KBM-7 (cell line): ENCODE measurements around the gene JAK1.

Source experiments
- DNase-seq: peaks from one replicate; pipeline ENCODE4 v3.0.0-alpha.2; 2015
- in situ Hi-C: fragments of 300-500 bp; cut with MboI; formaldehyde crosslinking; loops from 2 replicates; pipeline ENCODE4 v1.14.3; 2020; ENCODE audit warnings: low sequenced_read_pairs, low pct_unique_long_range_greater_than_20kb, mixed read lengths

Gene JAK1

DNA sequence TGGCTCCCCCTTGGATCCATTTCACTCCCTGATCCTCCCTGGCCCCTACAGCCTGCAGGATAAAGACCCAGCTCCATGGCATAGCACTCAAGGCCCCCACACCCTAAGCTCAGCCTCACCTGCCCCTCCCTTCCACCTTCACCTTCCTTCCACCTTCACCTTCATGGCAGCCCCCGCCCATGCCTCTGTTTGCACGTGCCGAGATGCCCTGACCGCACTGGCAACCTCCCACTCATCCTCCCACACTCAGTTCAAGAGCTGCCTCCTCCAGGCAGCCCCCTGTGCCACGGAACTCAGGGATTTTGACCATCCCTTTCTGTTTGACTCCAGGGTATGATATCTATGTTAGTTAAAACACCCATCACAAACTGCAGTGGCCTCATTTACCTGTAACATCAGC is 111.7 kb downstream of the JAK1 start:
- in situ Hi-C loops, result no loop called here

DNA sequence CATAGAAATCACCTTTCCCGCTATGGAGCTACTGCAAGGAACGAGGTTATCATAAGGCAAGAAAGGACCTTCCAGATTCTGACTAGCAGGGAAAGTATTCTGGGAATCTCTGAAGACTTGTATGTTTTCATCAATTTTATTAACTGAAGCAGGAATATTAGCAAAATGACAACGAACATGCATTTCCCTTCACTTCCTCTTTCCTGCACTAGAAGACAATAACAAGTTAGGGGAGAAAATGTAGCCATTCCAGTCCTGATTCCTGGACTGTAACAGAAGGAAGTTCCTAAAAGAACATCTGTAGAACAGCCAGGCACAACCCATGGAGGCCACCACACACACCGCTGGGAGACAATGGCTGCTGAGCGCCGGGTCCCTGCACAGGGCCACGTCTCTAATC is 114.7 kb downstream of the JAK1 start:
- DNase-seq, result peak; percentile 20
- in situ Hi-C loops, result no loop called here

More for the DNA sequence above, 111.7 kb downstream of the JAK1 start:
- DNase-seq, result no peak

DNA sequence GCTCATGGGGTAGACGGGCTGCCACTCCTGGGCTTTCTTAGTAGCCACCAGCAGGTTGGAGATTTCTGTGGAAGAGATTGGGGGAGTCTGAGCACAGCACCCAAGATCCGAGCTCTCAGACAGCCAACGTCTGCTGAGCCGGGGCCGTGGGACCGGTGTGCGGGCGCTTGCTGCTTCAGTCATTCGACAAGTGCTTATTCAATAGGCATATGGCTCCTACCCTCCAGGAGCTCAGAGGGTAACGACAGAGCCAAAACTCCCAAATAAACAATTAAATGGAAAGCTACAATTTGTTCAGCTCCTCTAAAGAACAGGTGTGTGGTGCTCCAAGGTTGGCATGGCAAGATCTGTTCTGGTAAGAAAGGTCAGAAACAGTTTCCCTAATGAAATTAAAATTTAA is 115.5 kb downstream of the JAK1 start:
- in situ Hi-C loops, result no loop called here
- no peak for DNase-seq

DNA sequence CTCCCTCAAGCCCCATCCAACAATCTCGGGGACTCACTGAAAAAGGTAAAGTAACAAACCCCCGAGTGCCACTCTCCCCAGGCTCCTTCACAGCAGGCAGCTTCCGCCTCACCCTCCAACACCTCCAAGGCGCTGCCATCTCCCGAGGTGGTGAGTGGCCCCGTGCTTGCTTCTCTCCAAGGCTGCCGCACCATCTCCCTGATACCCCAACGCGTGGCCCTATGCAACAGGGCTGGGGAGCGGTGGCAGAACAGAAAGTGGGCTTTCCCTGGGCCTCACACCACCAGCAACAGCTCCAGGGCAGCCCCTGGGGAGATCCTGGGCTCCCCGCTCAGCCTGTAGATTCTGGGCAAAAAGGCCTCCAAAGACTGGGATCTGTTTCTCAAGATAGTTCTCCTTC is 116.4 kb downstream of the JAK1 start:
- in situ Hi-C loops, result loop anchor here (25.0 kb wide), 1 partner anchor 588 kb away; no protein-coding TSS in a partner anchor
- no peak for DNase-seq

DNA sequence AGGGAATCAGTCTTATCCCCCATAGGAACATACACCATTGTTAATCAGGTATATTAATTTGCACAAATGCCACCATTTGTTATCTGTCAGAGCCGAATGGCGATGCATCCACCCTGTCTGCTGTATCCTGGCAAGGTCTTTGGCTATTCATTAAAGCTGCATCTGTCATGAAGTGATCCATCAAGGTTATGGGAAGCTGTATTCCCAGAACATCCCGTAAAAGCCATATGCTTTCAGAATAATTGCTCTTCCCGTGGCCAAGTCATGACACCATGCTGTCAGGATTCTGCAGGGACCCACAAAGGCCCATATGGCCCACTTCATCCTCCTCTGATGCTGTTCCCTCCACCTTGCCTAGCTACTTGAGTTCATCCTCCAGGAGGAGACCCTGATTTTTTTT is 117.5 kb downstream of the JAK1 start:
- no peak for DNase-seq
- in situ Hi-C loops, result loop anchor here (25.0 kb wide), 1 partner anchor 587 kb away; no protein-coding TSS in a partner anchor

DNA sequence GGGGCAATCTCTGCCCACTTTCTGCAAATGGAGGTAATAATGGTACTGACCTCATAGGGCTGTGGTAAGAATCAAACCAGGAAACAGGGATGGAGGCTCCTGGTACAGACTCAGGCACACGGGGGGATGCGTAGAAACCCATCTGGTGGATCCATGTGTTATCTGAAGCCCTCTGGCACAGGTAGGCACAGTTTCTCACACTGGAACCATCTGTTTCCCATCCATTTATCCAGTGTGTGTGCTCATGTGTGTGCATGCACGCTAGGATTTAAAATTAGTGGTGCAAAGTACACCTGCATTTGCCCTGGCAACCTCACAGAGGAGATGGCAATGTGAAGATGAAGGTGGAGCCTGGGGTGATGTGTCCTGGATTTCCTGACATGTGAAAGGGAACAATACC is 118.2 kb downstream of the JAK1 start:
- in situ Hi-C loops, result loop anchor here (25.0 kb wide), 1 partner anchor 586 kb away; no protein-coding TSS in a partner anchor

DNA sequence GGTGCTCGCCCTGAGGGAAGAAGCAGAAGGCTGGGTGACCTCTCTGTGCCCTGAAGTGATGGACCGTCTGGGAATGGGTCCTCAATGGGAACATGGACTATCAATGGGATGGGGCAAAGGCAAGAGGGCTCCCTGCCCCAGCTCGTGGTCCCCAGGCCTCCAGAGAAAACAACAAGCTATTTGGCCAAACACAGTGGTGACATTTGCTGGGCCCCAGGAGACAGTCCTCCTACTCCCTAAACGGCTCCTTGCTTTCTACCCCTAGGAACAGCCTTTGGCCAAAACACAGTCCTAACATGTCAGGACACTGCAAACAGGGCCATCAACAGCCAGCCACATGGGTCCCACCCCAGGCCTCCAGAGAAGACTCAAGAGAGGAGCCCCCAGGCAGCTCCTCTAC is 118.7 kb downstream of the JAK1 start:
- DNase-seq, result no peak
- in situ Hi-C loops, result loop anchor here (25.0 kb wide), 1 partner anchor 585 kb away; no protein-coding TSS in a partner anchor

More for the DNA sequence above, 118.2 kb downstream of the JAK1 start:
- DNase-seq, result no peak

DNA sequence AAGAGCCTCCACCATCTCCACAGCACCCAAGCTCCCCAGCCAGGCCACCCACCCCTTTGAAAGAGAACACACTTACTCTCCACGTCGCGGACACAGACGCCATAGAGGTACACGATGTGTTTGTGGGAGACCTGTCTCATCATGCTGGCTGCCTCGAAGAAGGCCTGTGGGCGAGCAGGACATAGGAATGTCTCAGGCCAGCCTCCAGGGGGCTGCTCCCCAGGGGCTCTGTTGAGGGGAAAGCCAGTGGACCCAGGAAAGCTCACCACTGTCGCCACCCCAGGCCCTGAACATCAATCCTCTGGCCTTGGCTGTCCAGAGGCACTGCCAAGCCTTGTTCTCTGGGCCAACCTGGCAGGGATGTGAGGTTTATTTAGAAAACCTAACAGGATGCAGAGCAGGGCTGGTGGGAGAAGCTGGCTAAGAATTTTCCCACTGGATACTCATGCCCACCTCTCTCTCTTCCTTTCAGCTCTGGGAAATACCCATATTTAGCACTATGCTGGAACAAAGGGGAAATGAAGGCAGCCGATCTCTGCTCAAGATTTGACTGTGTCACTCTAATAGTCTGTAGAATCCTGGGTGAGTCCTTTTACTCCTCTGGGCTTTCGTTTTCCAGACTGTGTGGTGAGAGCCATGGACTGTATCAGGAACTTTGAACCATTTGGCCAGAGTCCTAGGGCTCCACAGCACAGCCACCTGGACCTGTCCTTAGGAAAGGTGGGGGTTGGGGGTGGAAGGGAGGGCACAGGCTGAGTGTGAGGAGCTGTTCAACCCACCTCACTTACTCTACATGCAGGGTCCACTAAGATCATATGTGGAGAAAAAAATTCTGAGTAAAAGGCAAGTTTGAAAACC is 119.5 kb downstream of the JAK1 start:
- DNase-seq, result no peak
- in situ Hi-C loops, result loop anchor here (25.0 kb wide), 1 partner anchor 585 kb away; no protein-coding TSS in a partner anchor

DNA sequence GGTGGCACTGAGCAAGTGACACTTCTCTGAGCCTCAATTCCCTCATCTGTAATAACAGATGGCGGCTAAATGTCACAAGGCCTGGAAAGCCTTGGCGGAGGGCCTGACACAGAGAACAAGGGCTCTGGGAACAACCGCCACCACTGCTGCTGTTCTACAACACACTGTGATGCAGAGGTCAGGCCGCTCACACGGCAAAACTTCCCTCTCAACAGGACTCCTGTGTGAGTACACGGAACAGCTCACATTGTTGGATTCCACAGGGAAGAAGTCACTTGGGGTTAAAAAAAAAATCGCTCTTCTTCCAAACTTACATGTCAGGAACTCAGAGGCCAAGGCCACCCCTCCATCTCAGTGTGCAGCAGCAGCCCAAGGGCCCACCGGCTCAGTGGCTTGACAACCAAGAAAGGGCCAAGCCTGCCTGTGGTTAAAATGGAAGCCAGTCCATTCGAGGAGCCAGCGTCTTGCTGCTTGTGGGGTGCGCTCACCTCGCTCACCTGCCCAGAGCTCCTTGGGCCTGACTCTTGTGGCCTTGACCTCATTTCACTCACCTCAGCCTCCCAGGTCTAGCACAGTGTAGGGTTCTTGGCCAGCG is 120.4 kb downstream of the JAK1 start:
- in situ Hi-C loops, result loop anchor here (25.0 kb wide), 1 partner anchor 584 kb away; no protein-coding TSS in a partner anchor
- no peak for DNase-seq

DNA sequence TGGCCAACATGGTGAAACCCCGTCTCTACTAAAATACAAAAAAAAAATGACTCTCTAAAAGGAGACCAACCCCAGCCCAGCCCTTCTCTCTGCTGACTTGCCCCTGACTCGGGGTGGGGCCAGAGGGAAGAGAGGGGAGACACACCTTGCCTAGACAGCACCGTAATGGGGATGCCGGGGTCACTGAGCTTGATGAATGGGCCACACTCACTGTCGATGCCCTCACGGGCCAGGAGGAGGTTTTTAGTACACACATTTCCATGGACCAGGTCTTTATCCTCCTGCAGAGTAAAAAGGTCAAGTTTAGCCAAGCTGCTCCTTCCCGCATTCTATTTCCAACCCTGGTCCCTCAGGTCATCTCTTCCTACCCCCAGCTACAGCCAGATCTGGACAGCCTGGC is 121.7 kb downstream of the JAK1 start:
- in situ Hi-C loops, result loop anchor here (25.0 kb wide), 1 partner anchor 582 kb away; no protein-coding TSS in a partner anchor

DNA sequence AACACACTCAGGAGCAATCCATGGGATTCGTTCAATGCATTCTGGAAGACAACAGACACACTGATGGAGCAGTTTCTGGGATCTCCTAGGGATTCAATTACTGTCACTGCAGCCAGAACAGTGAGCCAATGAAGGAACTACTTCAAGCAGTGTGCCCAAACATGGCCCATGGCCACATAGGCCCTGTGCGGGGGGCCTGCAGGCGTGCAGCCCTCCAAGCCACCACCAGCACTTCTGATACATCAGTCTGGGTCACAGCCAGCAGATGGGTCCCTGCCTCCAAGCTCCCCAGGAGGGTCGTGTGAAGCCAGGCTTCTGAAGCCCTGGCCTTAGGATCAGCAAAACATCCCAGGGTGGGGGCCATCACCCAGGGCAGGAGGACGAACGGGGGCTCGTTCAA is 122.2 kb downstream of the JAK1 start:
- in situ Hi-C loops, result loop anchor here (25.0 kb wide), 1 partner anchor 582 kb away; no protein-coding TSS in a partner anchor
- DNase-seq, result no peak

More for the DNA sequence above, 121.7 kb downstream of the JAK1 start:
- no peak for DNase-seq

DNA sequence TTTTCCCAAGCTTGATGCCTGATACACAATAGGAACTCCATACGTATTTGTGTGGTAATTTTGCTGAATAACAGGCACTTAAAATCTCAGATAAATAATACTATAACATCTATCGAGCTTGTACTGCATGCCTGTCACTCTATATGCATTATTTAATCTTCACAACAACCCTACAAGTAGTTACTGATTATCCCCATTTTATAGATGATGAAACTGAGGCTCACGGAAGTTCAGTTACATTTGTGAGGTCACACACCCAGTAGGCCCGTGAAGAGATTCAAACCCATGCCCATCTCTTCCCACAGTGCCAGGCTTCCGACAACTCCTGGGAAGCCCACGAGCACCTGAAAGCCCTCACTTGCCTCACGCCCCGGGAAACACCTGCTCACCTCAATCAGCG is 122.7 kb downstream of the JAK1 start:
- no peak for DNase-seq
- in situ Hi-C loops, result loop anchor here (25.0 kb wide), 1 partner anchor 581 kb away; no protein-coding TSS in a partner anchor

DNA sequence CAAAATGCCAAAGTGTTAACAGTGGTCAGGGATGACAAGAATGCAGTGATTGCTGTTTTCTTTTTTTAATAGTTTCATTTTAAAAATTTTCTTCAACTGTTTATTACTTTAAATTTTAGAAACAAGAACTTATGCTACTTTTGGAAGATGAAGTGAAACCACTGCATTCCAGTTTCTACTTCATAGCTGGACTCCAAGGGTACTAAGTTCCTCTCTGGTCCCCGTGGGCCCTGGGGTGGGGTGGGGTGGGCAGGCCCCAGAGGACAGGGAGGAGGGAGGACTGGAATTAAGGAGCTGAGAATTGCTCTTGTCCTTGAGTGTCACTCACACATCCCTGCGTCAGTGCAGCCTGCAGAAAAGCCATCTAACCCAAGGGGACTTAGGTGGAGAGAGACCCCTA is 124.1 kb downstream of the JAK1 start:
- DNase-seq, result no peak
- in situ Hi-C loops, result loop anchor here (25.0 kb wide), 1 partner anchor 580 kb away; no protein-coding TSS in a partner anchor

DNA sequence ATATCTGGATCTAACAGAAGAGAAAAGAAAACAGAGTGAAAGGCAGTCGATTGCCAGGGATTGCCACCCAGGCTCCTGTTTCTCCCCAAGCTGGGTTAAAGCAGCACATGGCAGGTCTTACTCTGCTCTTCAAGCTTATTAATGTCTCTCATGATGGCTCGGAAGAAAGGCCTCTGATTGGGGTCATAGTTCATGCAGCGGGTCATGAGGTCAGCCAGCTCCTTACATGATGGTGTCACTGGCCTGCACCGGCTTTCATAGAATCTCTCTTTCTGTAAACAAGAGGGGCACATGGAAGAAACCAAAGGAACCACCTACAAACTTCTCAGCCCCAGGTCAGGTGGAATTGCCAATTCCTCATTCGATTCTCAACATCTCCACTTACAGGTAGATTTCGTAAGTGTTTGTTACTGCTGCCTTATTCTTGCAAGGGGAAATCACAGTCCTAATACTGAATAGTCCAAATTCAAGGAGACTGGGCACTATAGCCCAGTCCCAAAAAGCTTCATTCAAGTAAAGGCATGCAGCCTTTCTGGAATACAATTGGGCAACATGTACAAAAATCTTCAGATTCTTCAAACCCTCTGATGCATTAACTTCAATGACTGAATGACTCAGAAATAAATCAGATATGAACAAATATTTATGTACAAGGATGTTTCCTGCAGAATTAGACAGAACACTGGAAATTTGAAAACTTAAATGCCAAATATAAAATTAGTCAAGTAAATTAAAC is 124.9 kb downstream of the JAK1 start:
- no peak for DNase-seq
- in situ Hi-C loops, result loop anchor here (25.0 kb wide), 1 partner anchor 579 kb away; no protein-coding TSS in a partner anchor

DNA sequence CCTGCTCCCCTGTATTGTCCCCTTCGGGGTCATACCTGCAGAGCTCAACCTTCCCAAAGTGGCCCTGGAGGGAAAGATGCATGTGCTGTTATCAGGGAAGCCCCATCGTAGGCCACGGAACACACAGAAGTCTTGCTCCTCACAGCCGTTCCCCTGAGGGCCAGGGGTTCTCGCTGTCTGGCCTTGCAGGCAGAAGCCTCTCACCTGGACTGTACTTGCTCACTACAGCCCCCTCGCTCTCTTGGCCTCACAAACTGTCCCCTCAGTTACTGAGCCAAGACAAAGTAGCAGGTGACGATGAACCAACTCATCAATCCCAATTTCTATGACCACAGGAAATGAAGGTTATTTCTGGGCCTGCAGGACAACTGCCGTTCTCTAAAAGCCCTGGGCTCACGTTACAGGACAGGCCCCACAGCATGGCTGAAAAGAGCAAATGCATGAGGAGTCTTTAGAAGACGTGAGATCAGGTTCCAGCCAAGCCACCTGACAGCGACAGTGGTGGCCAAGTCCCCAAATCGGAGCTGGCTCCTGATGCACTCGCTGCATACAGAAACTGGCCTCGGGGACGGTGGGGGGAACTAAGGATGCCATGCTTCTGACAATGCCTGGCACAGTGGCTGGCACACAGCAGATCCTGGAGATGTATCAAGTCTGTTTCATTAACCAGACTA is 126.5 kb downstream of the JAK1 start:
- in situ Hi-C loops, result loop anchor here (25.0 kb wide), 1 partner anchor 578 kb away; no protein-coding TSS in a partner anchor
- DNase-seq, result no peak

DNA sequence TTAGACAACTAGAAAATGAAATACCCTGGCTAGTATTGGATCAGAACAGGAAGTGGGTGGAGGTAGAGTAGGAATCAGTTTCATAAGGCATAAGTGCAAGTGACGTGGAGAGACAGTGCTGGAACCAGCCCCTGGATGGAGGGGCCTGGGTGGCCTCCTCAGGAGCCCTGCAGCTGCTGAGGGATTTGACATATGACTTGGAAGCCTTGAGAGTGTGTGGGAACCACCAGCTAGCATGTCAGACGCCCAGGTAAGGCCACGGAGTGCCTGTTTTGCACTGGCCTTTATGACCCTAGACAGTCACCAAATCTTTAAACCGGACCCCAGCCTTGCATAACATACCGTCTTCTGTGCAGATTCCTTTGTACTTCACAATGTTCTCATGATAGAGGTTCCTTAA is 127.1 kb downstream of the JAK1 start:
- in situ Hi-C loops, result loop anchor here (25.0 kb wide), 1 partner anchor 577 kb away; no protein-coding TSS in a partner anchor
- DNase-seq, result no peak

DNA sequence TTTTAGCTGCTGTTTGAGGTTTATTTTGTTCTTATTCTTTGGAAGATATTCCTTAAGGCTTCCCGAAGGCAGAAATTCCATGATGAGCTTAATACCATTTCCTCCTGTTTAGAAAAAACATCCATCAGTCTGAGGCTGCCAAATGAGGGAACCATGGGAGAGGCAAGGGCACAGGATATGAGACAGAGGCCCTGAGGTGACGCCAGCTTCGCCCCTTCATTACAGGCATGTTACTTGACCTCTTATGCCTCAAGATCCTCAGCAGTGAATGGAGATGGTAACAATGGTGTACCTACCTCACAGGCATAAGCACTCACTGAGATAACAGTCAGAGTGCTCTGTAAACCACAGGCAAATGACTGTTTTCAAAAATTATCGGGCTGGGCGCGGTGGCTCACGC is 127.9 kb downstream of the JAK1 start:
- DNase-seq, result no peak
- in situ Hi-C loops, result loop anchor here (25.0 kb wide), 1 partner anchor 576 kb away; no protein-coding TSS in a partner anchor

DNA sequence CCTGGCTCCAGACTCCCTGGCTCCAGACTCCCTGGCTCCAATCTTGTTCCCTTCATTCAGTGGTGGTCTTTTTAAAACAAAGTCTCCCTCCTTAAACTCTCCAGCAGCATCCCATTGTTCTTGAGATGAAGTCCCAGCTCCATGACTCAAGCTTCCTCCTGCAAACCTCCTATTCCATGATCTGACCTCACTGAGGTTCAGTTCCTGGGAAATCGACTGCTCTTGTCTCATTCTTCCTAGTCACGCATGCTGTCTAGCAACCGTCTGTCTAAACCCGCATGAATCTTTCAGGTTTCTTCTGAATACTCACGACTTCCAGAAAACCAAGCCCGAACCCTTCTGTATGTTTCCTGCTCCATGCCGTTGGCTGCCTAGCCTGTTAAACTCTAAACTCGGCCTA is 129.5 kb downstream of the JAK1 start:
- in situ Hi-C loops, result loop anchor here (25.0 kb wide), 1 partner anchor 575 kb away; no protein-coding TSS in a partner anchor
- DNase-seq, result no peak
